Neuronal stem cell (in vitro differentiated cells): ENCODE data around the gene IFT122.

ENCODE experiments used
- DNase-seq: peaks from one replicate; pipeline ENCODE4 v3.0.0-alpha.2; 2013; ENCODE audit warnings: low spot score
- H2AFZ ChIP-seq: one replicate; pipeline ENCODE4 v1.6.1; 2013; ENCODE audit warnings: mild to moderate bottlenecking, low read length, inconsistent platforms
- H2AK5ac ChIP-seq: 2 replicates; pipeline ENCODE4 v1.6.1; 2013; ENCODE audit warnings: low read depth, mild to moderate bottlenecking, inconsistent platforms, low read length, moderate library complexity, mixed read lengths
- H2BK120ac ChIP-seq: 2 replicates; pipeline ENCODE4 v1.6.1; 2013; ENCODE audit warnings: low read depth, mild to moderate bottlenecking, inconsistent platforms, low read length, moderate library complexity, mixed read lengths
- H2BK12ac ChIP-seq: one replicate; pipeline ENCODE4 v1.6.1; 2013; ENCODE audit warnings: low read length, inconsistent platforms
- H2BK15ac ChIP-seq: 2 replicates; pipeline ENCODE4 v1.6.1; 2013; ENCODE audit warnings: mild to moderate bottlenecking, low read length, inconsistent platforms, mixed read lengths
- H2BK5ac ChIP-seq: one replicate; pipeline ENCODE4 v1.6.1; 2013; ENCODE audit warnings: inconsistent platforms, mild to moderate bottlenecking, low read length, moderate library complexity
- H3K14ac ChIP-seq: one replicate; pipeline ENCODE4 v1.6.1; 2013; ENCODE audit warnings: low read length, inconsistent platforms
- H3K18ac ChIP-seq: 2 replicates; pipeline ENCODE4 v1.6.1; 2013; ENCODE audit warnings: low read length, inconsistent platforms
- H3K23ac ChIP-seq: 2 replicates; pipeline ENCODE4 v1.6.1; 2013; ENCODE audit warnings: low read depth, mild to moderate bottlenecking, mixed read lengths, low read length, inconsistent platforms; ENCODE audit not compliant: poor library complexity
- H3K27ac ChIP-seq: replicated peaks from 3 replicates; pipeline ENCODE4 v1.5.1; 2013; ENCODE audit warnings: low read length, inconsistent platforms
- H3K27me3 ChIP-seq, 3 experiments: 2 replicates each; pipeline ENCODE4 v1.6.1; 2013; ENCODE audit warnings: low read length in 3 of 3, mild to moderate bottlenecking in 2 of 3, inconsistent platforms in 1 of 3, low read depth in 1 of 3, mixed read lengths in 1 of 3, moderate library complexity in 1 of 3; ENCODE audit not compliant: control insufficient read depth in 3 of 3, insufficient read depth in 3 of 3
- H3K36me3 ChIP-seq, 2 donors: replicated peaks in 1 of 2; 2 replicates each; pipeline ENCODE4 v1.6.1; 2013; ENCODE audit warnings: low read length in 2 of 2; ENCODE audit not compliant: control insufficient read depth in 2 of 2, insufficient read depth in 2 of 2
- H3K4ac ChIP-seq: 2 replicates; pipeline ENCODE4 v1.6.1; 2013; ENCODE audit warnings: inconsistent platforms, mild to moderate bottlenecking, low read length, moderate library complexity
- H3K4me1 ChIP-seq, 2 donors: 1 replicate in 1 of 2; 2 replicates in 1 of 2; pipeline ENCODE4 v1.6.1; 2013; ENCODE audit warnings: low read length in 2 of 2, low read depth in 1 of 2; ENCODE audit not compliant: control insufficient read depth in 2 of 2, insufficient read depth in 1 of 2
- H3K4me2 ChIP-seq: one replicate; pipeline ENCODE4 v1.6.1; 2013; ENCODE audit warnings: mild to moderate bottlenecking, low read length, inconsistent platforms; ENCODE audit not compliant: insufficient read depth, poor library complexity, severe bottlenecking
- H3K4me3 ChIP-seq, 2 donors: 2 replicates each; pipeline ENCODE4 v1.5.1; 2013; ENCODE audit warnings: low read length in 2 of 2, mild to moderate bottlenecking in 2 of 2, inconsistent platforms in 1 of 2, moderate library complexity in 1 of 2
- H3K79me1 ChIP-seq: one replicate; pipeline ENCODE4 v1.6.1; 2013; ENCODE audit warnings: low read depth, mild to moderate bottlenecking, inconsistent platforms, low read length, moderate library complexity
- H3K9ac ChIP-seq: one replicate; pipeline ENCODE4 v1.6.1; 2013; ENCODE audit warnings: mild to moderate bottlenecking, low read depth, low read length, inconsistent platforms; ENCODE audit not compliant: poor library complexity
- H3K9me3 ChIP-seq, 2 donors: replicated peaks in 1 of 2; 2 replicates each; pipeline versions ENCODE3 to v1.6.1; 2013; ENCODE audit warnings: low read length in 2 of 2, mild to moderate bottlenecking in 2 of 2, inconsistent platforms in 1 of 2, low read depth in 1 of 2, mixed read lengths in 1 of 2, moderate library complexity in 1 of 2; ENCODE audit not compliant: control insufficient read depth in 2 of 2, insufficient read depth in 1 of 2
- H4K8ac ChIP-seq: one replicate; pipeline ENCODE4 v1.6.1; 2013; ENCODE audit warnings: low read depth, mild to moderate bottlenecking, inconsistent platforms, low read length, moderate library complexity
- H4K91ac ChIP-seq: one replicate; pipeline ENCODE4 v1.6.1; 2013; ENCODE audit warnings: low read length, low read depth, mild to moderate bottlenecking, inconsistent platforms; ENCODE audit not compliant: poor library complexity
- WGBS, 2 donors: extraction: QIAGEN DNeasy Blood & Tissue Kit; methylation state at CpG; one replicate each; pipeline ENCODE4 v1.1.7; 2013; ENCODE audit warnings: missing lambda C conversion rate in 2 of 2, mixed read lengths in 1 of 2; ENCODE audit not compliant: insufficient read length in 2 of 2, insufficient replicate concordance in 1 of 2; ENCODE audit errors: extremely low coverage in 2 of 2; 5-methylcytosine and 5-hydroxymethylcytosine counted together

The IFT122 gene

GRCh38 chr3:129448186-129448895, 8.3 kb downstream of the IFT122 start:
- Histone ChIP-seq H3K18ac (no peak overlapping the region), H3K4me2 (no peak overlapping the region), H3K14ac (no peak overlapping the region), H4K91ac (no peak overlapping the region), H2BK15ac (no peak overlapping the region), H3K9ac (no peak overlapping the region), H3K36me3 (peaks cover 3 to 26% of the 10 kb centered on the region in 2 donors), H2AK5ac (no peak overlapping the region), H3K27ac (no peak overlapping the region), H2BK12ac (no peak overlapping the region), H3K23ac (no peak overlapping the region), H3K79me1 (no peaks in the 10 kb centered on the region), H2BK5ac (no peak overlapping the region), H3K9me3 (no peaks in the 10 kb centered on the region), H2BK120ac (no peak overlapping the region), H3K4me3 (no peak overlapping the region), H3K27me3 (no peaks in the 10 kb centered on the region), H3K4ac (no peak overlapping the region), H3K4me1 (peaks cover 4 to 17% of the 10 kb centered on the region in 2 donors), H2AFZ (no peak overlapping the region), H4K8ac (no peak overlapping the region)
- WGBS, 2 donors = no CpG with 5 or more reads among the region's 18 CpGs
- no peak for DNase-seq

- Histone ChIP-seq H3K4me1 (peaks cover 4 to 17% of the 10 kb centered on the region in 2 donors), H3K9me3 (no peaks in the 10 kb centered on the region), H3K18ac (no peak overlapping the region), H3K27me3 (no peaks in the 10 kb centered on the region), H2BK120ac (no peak overlapping the region), H2AFZ (peak overlapping the region; percentile 20), H2BK12ac (no peak overlapping the region), H2AK5ac (no peak overlapping the region), H3K27ac (peak overlapping the region; percentile 78), H3K36me3 (peaks cover 5 to 37% of the 10 kb centered on the region in 2 donors), H4K91ac (no peak overlapping the region), H3K9ac (no peak overlapping the region), H3K23ac (no peak overlapping the region), H3K4me2 (no peak overlapping the region), H4K8ac (no peak overlapping the region), H2BK15ac (no peak overlapping the region), H3K4ac (no peak overlapping the region), H3K14ac (no peak overlapping the region), H2BK5ac (no peak overlapping the region), H3K79me1 (no peaks in the 10 kb centered on the region), H3K4me3 (no peak overlapping the region)
- DNase-seq = no peak
- WGBS, 2 donors = no CpG with 5 or more reads among the region's 5 CpGs
Measured at GRCh38 chr3:129449279-129450115, 9.5 kb downstream of the IFT122 start.

- H3K27ac ChIP-seq = no peak overlapping the region
- no peak overlapping the region for H2BK5ac ChIP-seq
- no peak overlapping the region for H4K8ac ChIP-seq
- no peak overlapping the region for H2BK15ac ChIP-seq
- H2AK5ac ChIP-seq = no peak overlapping the region
- H2BK120ac ChIP-seq = no peak overlapping the region
- H2BK12ac ChIP-seq = no peak overlapping the region
- no peaks in the 10 kb centered on the region for H3K79me1 ChIP-seq
- H3K4me3 ChIP-seq = no peak overlapping the region
- no CpG with 5 or more reads among the region's 1 CpG for WGBS, 2 donors
- no peak overlapping the region for H3K4ac ChIP-seq
- H3K9ac ChIP-seq = no peak overlapping the region
- no peaks in the 10 kb centered on the region for H3K27me3 ChIP-seq
- DNase-seq = no peak
- H3K9me3 ChIP-seq = no peaks in the 10 kb centered on the region
- H4K91ac ChIP-seq = no peak overlapping the region
- no peak overlapping the region for H3K4me2 ChIP-seq
- peaks cover 9 to 65% of the 10 kb centered on the region in 2 donors for H3K36me3 ChIP-seq
- no peak overlapping the region for H2AFZ ChIP-seq
- peaks cover 4 to 16% of the 10 kb centered on the region in 2 donors for H3K4me1 ChIP-seq
- H3K14ac ChIP-seq = no peak overlapping the region
- no peak overlapping the region for H3K18ac ChIP-seq
- no peak overlapping the region for H3K23ac ChIP-seq
Measured at GRCh38 chr3:129453732-129454131, 13.7 kb downstream of the IFT122 start.

GRCh38 chr3:129460155-129460554, 20.1 kb downstream of the IFT122 start:
- H4K8ac ChIP-seq = no peak overlapping the region
- no peaks in the 10 kb centered on the region for H3K27me3 ChIP-seq
- no peak overlapping the region for H3K27ac ChIP-seq
- H3K4me2 ChIP-seq = no peak overlapping the region
- no peak overlapping the region for H2BK15ac ChIP-seq
- H3K14ac ChIP-seq = no peak overlapping the region
- DNase-seq = no peak
- H2AFZ ChIP-seq = no peak overlapping the region
- H2BK12ac ChIP-seq = no peak overlapping the region
- peaks cover 12 to 60% of the 10 kb centered on the region in 2 donors for H3K36me3 ChIP-seq
- H2BK5ac ChIP-seq = no peak overlapping the region
- H3K23ac ChIP-seq = no peak overlapping the region
- H3K79me1 ChIP-seq = no peaks in the 10 kb centered on the region
- H3K9me3 ChIP-seq = no peaks in the 10 kb centered on the region
- no peak overlapping the region for H2AK5ac ChIP-seq
- WGBS, 2 donors = no CpG with 5 or more reads among the region's 3 CpGs
- H3K18ac ChIP-seq = no peak overlapping the region
- no peak overlapping the region for H3K4ac ChIP-seq
- no peak overlapping the region for H2BK120ac ChIP-seq
- H3K4me3 ChIP-seq = no peak overlapping the region
- no peak overlapping the region for H4K91ac ChIP-seq
- H3K4me1 ChIP-seq = peaks cover 0 to 2% of the 10 kb centered on the region in 2 donors
- no peak overlapping the region for H3K9ac ChIP-seq
